ENCODE measurements around the gene FARSB.

The FARSB gene

DNA sequence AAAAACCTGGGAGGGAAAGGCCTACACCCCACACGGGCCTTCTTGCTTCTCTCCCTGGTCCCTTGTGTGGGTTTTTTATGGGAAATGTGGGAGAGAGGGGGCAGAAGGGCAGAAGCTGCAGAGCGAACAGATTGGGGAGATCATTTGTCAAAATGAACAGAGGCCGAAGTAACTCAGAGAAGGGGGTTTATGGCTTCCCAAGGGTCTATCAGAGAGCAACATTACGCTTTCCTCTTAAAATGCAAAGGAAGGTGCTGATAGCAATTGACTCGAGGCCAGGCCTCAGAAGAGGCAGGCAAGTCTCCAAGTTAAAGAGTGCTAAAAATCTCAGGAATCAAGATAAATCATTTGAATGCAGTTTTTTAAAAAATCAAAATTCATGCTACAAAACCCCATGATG is 130.1 kb downstream of the FARSB start:
- TF ChIP-seq CTCF (IDR thresholded peaks at IDR 0.05; ENCODE audit: control extremely low read depth, extremely low read depth, low read depth, missing control alignments): no peak
- no peak for DNase-seq (ENCODE audit: extremely low spot score)
- CTCF ChIA-PET: interaction anchor here (1.0 to 1.2 kb wide), 2 partner anchors 45 to 208 kb away, joined by 3 read pairs; no protein-coding TSS in a partner anchor
- POLR2A ChIA-PET: no interaction called here

GRCh38 chr2:222523783-222524544 is 131.9 kb downstream of the FARSB start:
- POLR2A ChIA-PET: no interaction called here
- no peak for TF ChIP-seq CTCF (IDR thresholded peaks at IDR 0.05; ENCODE audit: control extremely low read depth, extremely low read depth, low read depth, missing control alignments)
- DNase-seq (ENCODE audit: extremely low spot score): no peak
- CTCF ChIA-PET: interaction anchor here (0.8 to 1.9 kb wide), 5 partner anchors 9 to 206 kb away, joined by 3 to 7 read pairs (median 4); no protein-coding TSS in a partner anchor

- TF ChIP-seq CTCF (IDR thresholded peaks at IDR 0.05; ENCODE audit: control extremely low read depth, extremely low read depth, low read depth, missing control alignments): no peak
- DNase-seq (ENCODE audit: extremely low spot score): no peak
- ChIA-PET POLR2A (no interaction called here), CTCF (no interaction called here)
Observed at GRCh38 chr2:222522082-222522481, 133.8 kb downstream of the FARSB start.

GRCh38 chr2:222521099-222521498 is 134.8 kb downstream of the FARSB start:
- DNase-seq (ENCODE audit: extremely low spot score): no peak
- ChIA-PET POLR2A (no interaction called here), CTCF (interaction anchor here (1.0 to 2.1 kb wide), 2 partner anchors 10 to 203 kb away, joined by 3 to 6 read pairs; no protein-coding TSS in a partner anchor)
- no peak for TF ChIP-seq CTCF (IDR thresholded peaks at IDR 0.05; ENCODE audit: control extremely low read depth, extremely low read depth, low read depth, missing control alignments)
